ENCODE measurements around the gene RARG. TPM values are rescaled to one million over a fixed set of nuclear protein-coding genes. Genes with fewer than 3 reads are reported as not detected.

Gene RARG
- total RNA-seq, 1 donor from 2014 or later: 56.8 TPM

- intact Hi-C loops (cut with micrococcal nuclease): loop anchor here (1.0 to 2.0 kb wide), 7 partner anchors 38 to 132 kb away; partner anchors contain the start of genes AAAS, ESPL1 and PFDN5
Measured at GRCh38 chr12:53213348-53213747, 18.7 kb downstream of the RARG start.

DNA sequence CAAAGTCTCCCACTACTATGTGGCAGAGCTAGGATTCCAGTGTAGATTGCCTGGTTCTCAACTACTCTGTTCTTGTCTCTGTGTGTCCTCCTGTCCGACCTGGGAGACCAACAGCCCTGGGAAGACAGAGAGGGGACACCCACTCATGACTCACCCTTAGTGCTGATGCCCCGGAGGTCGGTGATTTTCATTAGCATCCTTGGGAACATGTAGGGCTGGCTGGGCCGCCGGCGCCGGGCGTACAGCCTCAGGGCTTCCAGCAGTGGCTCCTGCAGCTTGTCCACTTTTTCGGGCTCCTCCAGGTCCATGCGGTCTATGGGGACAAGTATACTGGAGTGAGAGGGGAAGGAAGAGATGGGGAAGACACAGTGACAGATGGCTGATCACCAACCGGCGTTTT, 19.1 kb downstream of the RARG start:
- intact Hi-C loops (cut with micrococcal nuclease): loop anchor here (1.0 to 2.0 kb wide), 7 partner anchors 38 to 132 kb away; partner anchors contain the start of genes AAAS, ESPL1 and PFDN5

DNA sequence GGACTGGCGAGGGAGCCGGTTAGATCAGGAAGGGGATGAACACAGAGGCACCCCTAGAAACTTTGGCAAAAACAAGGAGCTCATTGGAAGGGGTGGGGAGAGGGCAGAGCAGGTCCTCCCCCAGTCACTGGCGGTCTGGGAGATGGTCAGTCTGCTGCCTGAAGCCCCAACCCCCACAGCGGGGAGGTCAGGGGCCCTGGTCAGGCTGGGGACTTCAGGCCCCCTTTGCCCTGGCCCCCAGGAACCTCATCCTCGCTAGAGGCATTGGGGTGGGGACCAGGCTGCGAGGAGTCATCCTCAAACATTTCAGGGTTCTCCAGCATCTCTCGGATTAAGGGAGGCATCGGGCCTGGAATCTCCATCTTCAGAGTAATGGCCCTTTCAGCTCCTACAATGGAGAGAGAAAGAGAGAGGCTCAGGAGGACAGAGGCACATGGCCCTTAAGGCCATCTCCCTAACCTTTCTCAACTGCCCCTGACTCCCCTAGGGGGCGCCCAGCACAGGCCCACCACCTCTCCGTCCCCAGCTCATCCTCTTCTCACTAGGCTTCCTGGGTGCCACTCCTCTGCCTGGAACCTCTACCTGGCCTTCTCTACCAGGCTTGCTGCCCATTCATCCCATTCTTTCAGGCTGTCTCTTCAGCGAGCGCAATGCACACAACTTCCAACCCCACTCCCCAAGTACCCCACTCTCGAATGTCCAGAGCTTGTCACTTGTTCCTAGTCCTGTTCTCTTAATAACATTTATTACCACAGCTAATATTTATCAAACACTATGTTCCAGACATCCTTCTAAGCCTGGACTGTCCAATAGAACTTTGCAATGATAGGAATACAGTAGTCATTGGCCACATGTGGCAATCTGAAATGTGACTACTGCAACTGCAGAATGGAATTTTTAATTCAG, 20.3 kb downstream of the RARG start:
- intact Hi-C loops (cut with micrococcal nuclease): loop anchor here (2.0 kb wide), 1 partner anchor 83 kb away; the partner anchor contains the start of gene PFDN5

- intact Hi-C loops (cut with micrococcal nuclease): no loop called here
Measured at GRCh38 chr12:53210843-53211242, 21.2 kb downstream of the RARG start.

GRCh38 chr12:53208877-53209463, 23.0 kb downstream of the RARG start:
- intact Hi-C loops (cut with micrococcal nuclease): loop anchor here (1.0 to 10.0 kb wide), 5 partner anchors 11 to 466 kb away; partner anchors contain the start of genes ATP5MC2 and PCBP2

- intact Hi-C loops (cut with micrococcal nuclease): loop anchor here (2.0 to 10.0 kb wide), 3 partner anchors 50 to 466 kb away; partner anchors contain the start of genes ATP5MC2 and PCBP2
Measured at GRCh38 chr12:53208435-53208834, 23.6 kb downstream of the RARG start.

GRCh38 chr12:53207042-53207441, 25.0 kb downstream of the RARG start, which contains the start of gene ITGB7:
Gene ITGB7 (minus strand): TSS chr12:53207251. CDS start chr12:53200443, 6,808 bp downstream.
- intact Hi-C loops (cut with micrococcal nuclease): loop anchor here (5.0 to 10.0 kb wide), 2 partner anchors 245 to 468 kb away; partner anchors contain the start of genes ATP5MC2 and PCBP2

- intact Hi-C loops (cut with micrococcal nuclease): loop anchor here (1.0 to 10.0 kb wide), 4 partner anchors 8 to 469 kb away; partner anchors contain the start of genes ATP5MC2, CSAD, PCBP2 and ZNF740
Measured at GRCh38 chr12:53205747-53206419, 26.1 kb downstream of the RARG start.

- intact Hi-C loops (cut with micrococcal nuclease): loop anchor here (10.0 kb wide), 1 partner anchor 470 kb away; the partner anchor contains the start of gene ATP5MC2
Measured at GRCh38 chr12:53204351-53204750, 27.7 kb downstream of the RARG start.

DNA sequence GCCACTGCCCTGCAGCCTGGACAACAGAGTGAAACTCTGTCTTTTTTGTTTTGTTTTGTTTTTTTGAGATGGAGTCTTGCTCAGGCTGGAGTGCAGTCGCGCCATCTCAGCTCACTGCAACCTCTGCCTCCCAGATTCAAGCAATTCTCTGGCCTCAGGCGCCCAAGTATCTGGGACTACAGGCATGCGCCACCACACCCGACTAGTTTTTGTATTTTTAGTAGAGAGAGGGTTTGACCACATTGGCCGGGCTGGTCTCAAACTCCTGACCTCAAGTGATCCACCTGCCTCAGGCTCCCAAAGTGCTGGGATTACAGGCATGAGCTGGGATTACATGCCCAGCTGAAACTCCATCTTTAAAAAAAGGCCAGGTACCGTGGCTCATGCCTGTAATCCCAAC, 29.7 kb downstream of the RARG start:
- intact Hi-C loops (cut with micrococcal nuclease): loop anchor here (10.0 kb wide), 1 partner anchor 472 kb away; the partner anchor contains the start of gene ATP5MC2

- intact Hi-C loops (cut with micrococcal nuclease): loop anchor here (2.0 to 10.0 kb wide), 2 partner anchors 17 to 473 kb away; partner anchors contain the start of gene ATP5MC2
Measured at GRCh38 chr12:53201639-53202038, 30.4 kb downstream of the RARG start.

DNA sequence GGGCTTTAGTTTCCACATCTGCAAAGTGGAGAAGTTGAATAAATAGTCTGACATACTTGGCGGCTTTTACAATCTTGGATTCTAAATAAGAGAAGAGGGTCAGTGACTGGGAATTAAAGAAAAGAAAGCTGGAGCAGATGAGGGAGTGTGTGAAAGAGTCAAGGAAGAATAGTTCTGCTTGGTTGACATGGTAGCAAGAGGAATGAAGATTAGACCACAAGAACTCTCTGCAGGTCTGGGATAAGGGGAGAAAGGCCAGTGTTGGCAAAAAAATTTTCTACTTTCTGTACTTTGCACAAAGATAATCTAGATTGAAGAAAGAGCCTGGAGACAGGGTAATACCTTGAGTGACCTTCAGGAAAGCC, 30.9 kb downstream of the RARG start:
- intact Hi-C loops (cut with micrococcal nuclease): loop anchor here (2.0 to 10.0 kb wide), 2 partner anchors 18 to 474 kb away; partner anchors contain the start of gene ATP5MC2

DNA sequence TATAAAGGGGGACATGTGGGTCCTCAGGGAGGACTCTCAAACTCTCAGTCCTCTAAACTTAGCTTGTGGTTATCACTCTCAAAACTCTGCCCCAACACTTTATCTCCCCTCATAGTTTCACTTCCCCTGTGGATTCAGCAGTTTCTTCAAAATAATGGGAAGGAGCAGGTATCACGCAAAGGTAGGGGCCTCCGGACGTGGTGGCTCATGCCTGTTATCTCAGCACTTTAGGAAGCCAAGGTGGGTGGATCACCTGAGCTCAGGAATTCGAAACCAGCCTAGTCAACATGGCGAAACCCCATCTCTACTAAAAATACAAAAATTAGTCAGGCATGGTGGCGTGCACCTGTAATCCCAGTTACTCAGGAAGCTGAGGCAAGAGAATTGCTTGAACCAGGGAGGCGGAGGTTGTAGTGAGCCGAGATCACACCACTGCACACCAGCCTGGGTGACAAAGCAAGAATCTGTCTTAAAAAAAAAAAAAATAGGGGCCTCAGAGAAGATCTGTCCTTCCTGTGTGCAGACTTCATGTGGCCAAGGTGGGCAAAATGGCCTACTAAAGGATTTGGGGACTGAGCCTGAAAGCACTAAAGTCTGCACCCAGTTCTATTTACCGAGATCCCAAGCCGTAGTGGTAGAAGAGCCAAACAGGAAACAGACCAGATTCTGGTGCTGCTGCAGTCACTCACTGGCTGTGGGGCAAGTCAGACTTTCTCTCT, 31.4 kb downstream of the RARG start:
- intact Hi-C loops (cut with micrococcal nuclease): loop anchor here (2.0 to 10.0 kb wide), 2 partner anchors 18 to 474 kb away; partner anchors contain the start of gene ATP5MC2

- intact Hi-C loops (cut with micrococcal nuclease): loop anchor here (2.0 to 10.0 kb wide), 2 partner anchors 19 to 475 kb away; partner anchors contain the start of gene ATP5MC2
Measured at GRCh38 chr12:53200107-53200457, 31.9 kb downstream of the RARG start.

DNA sequence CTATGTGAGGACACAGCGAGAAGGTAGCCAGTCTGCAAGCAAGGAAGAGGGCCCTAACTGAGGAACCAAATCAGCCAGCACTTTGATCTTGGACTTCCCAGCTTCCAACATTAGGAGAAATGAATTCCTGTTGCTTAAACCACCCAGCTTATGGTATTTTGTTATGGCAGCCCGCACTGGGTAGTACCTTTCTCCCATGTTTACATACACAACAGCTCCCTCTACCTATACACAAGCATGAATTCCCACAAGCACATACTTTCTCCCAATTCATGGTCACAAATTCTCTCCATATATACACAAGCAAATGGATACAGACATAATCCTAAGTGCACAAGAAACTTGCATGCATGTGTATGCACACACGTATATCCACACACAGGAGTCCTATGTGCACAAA, 32.3 kb downstream of the RARG start:
- intact Hi-C loops (cut with micrococcal nuclease): loop anchor here (2.0 to 10.0 kb wide), 2 partner anchors 19 to 475 kb away; partner anchors contain the start of gene ATP5MC2

GRCh38 chr12:53198486-53199110, 33.4 kb downstream of the RARG start:
- intact Hi-C loops (cut with micrococcal nuclease): loop anchor here (1.0 kb wide), 3 partner anchors 8 to 39 kb away; partner anchors contain the start of genes CSAD and ZNF740

GRCh38 chr12:53197011-53197640, 34.9 kb downstream of the RARG start:
- intact Hi-C loops (cut with micrococcal nuclease): no loop called here

- intact Hi-C loops (cut with micrococcal nuclease): no loop called here
Measured at GRCh38 chr12:53196486-53196885, 35.5 kb downstream of the RARG start.
